Measurements from ENCODE around the gene EXD2. TPM values are rescaled to one million over a fixed set of nuclear protein-coding genes. Genes with fewer than 3 reads are reported as not detected.

Gene EXD2
- total RNA-seq, 1 experiment from 2014 or later = 9.5 TPM

DNA sequence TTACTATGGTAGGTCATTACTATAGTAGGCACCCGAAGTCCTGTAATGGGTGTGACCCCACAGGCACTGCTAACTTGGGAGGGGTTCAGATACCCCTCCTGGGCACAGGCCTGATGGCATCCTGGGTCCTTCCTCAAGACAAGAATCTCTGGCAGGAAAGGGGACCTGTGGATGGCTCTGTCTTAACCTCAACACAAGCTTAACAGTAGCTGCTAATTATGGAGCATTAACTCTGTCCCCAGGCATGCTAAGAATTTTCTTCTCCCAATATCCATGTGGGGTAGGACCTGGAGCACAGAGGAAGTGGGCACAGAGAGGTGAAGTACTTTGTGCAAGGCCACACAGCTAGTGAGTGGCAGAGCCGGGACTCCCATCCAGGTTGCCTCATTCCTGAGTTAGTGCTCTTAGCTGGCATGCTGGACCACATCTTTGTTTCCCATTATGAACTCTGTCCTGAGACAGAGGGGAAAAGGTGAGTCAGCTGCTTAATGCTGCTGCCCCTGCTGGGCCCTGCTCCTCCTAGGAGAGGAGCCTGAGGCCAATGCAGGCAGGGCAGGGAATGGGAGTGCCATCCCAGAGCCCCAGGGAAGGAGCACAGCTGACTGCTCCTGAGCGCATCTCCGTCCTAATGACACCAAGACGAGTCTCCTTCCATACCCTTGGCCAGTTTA, 100.7 kb downstream of the EXD2 start:
- no TSS peak for BruUV-seq (replicated peaks)
- ATAC-seq (no peak), DNase-seq (ENCODE audit: low read depth, low spot score) (no peak)

More for the DNA sequence above, 100.7 kb downstream of the EXD2 start:
- intact Hi-C loops (cut with micrococcal nuclease; ENCODE audit: unreplicated experiment) (no loop called here), in situ Hi-C loops (cut with HindIII; ENCODE audit: low pct_unique_long_range_greater_than_20kb, low sequenced_read_pairs) (no loop called here)
- H3K4me3 ChIP-seq (ENCODE audit: low read depth in 2 of 2, low read length in 2 of 2) = no peak overlapping the region
- CTCF ChIA-PET = no interaction called here
- no peaks in the 10 kb centered on the region for H3K36me3 ChIP-seq (ENCODE audit: control insufficient read depth, insufficient read depth, low read length)
- H3K27me3 ChIP-seq (ENCODE audit: control insufficient read depth, insufficient read depth, low read length) = no peaks in the 10 kb centered on the region
- POLR2A ChIA-PET = no interaction called here
- no peaks in the 10 kb centered on the region for H3K4me1 ChIP-seq (ENCODE audit: control insufficient read depth, insufficient read depth, low read length)
- TF ChIP-seq, protein P1, sequence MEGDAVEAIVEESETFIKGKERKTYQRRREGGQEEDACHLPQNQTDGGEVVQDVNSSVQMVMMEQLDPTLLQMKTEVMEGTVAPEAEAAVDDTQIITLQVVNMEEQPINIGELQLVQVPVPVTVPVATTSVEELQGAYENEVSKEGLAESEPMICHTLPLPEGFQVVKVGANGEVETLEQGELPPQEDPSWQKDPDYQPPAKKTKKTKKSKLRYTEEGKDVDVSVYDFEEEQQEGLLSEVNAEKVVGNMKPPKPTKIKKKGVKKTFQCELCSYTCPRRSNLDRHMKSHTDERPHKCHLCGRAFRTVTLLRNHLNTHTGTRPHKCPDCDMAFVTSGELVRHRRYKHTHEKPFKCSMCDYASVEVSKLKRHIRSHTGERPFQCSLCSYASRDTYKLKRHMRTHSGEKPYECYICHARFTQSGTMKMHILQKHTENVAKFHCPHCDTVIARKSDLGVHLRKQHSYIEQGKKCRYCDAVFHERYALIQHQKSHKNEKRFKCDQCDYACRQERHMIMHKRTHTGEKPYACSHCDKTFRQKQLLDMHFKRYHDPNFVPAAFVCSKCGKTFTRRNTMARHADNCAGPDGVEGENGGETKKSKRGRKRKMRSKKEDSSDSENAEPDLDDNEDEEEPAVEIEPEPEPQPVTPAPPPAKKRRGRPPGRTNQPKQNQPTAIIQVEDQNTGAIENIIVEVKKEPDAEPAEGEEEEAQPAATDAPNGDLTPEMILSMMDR (IDR thresholded peaks at IDR 0.05) = no peak
- TF ChIP-seq SIN3A (IDR thresholded peaks at IDR 0.05; ENCODE audit: borderline replicate concordance, insufficient read depth, low read depth, low read length) (no peak), TCF7L2 (IDR thresholded peaks at IDR 0.05; ENCODE audit: low read depth, low read length) (no peak), POLR2AphosphoS5 (IDR thresholded peaks at IDR 0.05; ENCODE audit: low read depth, low read length) (no peak)
- TF ChIP-seq, protein P2, sequence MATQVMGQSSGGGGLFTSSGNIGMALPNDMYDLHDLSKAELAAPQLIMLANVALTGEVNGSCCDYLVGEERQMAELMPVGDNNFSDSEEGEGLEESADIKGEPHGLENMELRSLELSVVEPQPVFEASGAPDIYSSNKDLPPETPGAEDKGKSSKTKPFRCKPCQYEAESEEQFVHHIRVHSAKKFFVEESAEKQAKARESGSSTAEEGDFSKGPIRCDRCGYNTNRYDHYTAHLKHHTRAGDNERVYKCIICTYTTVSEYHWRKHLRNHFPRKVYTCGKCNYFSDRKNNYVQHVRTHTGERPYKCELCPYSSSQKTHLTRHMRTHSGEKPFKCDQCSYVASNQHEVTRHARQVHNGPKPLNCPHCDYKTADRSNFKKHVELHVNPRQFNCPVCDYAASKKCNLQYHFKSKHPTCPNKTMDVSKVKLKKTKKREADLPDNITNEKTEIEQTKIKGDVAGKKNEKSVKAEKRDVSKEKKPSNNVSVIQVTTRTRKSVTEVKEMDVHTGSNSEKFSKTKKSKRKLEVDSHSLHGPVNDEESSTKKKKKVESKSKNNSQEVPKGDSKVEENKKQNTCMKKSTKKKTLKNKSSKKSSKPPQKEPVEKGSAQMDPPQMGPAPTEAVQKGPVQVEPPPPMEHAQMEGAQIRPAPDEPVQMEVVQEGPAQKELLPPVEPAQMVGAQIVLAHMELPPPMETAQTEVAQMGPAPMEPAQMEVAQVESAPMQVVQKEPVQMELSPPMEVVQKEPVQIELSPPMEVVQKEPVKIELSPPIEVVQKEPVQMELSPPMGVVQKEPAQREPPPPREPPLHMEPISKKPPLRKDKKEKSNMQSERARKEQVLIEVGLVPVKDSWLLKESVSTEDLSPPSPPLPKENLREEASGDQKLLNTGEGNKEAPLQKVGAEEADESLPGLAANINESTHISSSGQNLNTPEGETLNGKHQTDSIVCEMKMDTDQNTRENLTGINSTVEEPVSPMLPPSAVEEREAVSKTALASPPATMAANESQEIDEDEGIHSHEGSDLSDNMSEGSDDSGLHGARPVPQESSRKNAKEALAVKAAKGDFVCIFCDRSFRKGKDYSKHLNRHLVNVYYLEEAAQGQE (IDR thresholded peaks at IDR 0.05; ENCODE audit: insufficient read depth in 1 of 2, low read depth in 2 of 2, low read length in 1 of 2) = no peak
- no peak overlapping the region for H3K27ac ChIP-seq (ENCODE audit: low read length)
- no peaks in the 10 kb centered on the region for H3K9me3 ChIP-seq (ENCODE audit: control insufficient read depth, insufficient read depth, low read depth, low read length)

Other genes starting within 250 kb of the EXD2 start
- gene ACTN1, start 212.2 kb upstream of the EXD2 start, total RNA-seq (2021; ENCODE audit: unreplicated experiment) = 212 TPM
- 27.6 TPM for gene DCAF5, start 38.4 kb upstream of the EXD2 start, total RNA-seq (2021; ENCODE audit: unreplicated experiment)
- 0.72 TPM for gene GALNT16, start 68.7 kb downstream of the EXD2 start, total RNA-seq (2021; ENCODE audit: unreplicated experiment)
- 222 TPM for gene ERH, start 206.8 kb downstream of the EXD2 start, total RNA-seq (2021; ENCODE audit: unreplicated experiment)
- gene SLC39A9, start 207.2 kb downstream of the EXD2 start, total RNA-seq (2021; ENCODE audit: unreplicated experiment) = 63.4 TPM

Measured in Panc1 (cell line).